Activated naive CD8-positive, alpha-beta T cell treated with anti-CD3 and anti-CD28 coated beads, Interleukin-2, amount 50 U/mL, for 24 hours (primary cell): ENCODE results near the gene PPA1.
A peak's percentile ranks its signal among the peaks of the same experiment; 100 is the strongest.

Experiments
- ATAC-seq: fragments of 150-1000 bp; cut with Tn5 transposase; one replicate; pipeline ENCODE4 v1.10.0; 2021
- DNase-seq: peaks from one replicate; pipeline ENCODE4 v3.0.0; 2021
- H3K27ac Mint-ChIP-seq: one replicate; pipeline ENCODE4 v1.8.0; 2021; ENCODE audit warnings: mild to moderate bottlenecking, mixed read lengths
- H3K27me3 Mint-ChIP-seq: one replicate; pipeline ENCODE4 v1.8.0; 2021; ENCODE audit warnings: mixed read lengths
- H3K36me3 Mint-ChIP-seq: one replicate; pipeline ENCODE4 v1.8.0; 2021; ENCODE audit warnings: low read depth, mixed read lengths
- H3K4me1 Mint-ChIP-seq: one replicate; pipeline ENCODE4 v1.8.0; 2021; ENCODE audit warnings: mixed read lengths
- H3K4me3 Mint-ChIP-seq: one replicate; pipeline ENCODE4 v1.8.0; 2021; ENCODE audit warnings: mild to moderate bottlenecking, moderate library complexity, mixed read lengths
- H3K9me3 Mint-ChIP-seq: one replicate; pipeline ENCODE4 v1.8.0; 2021; ENCODE audit warnings: mixed read lengths

The PPA1 gene

GRCh38 chr10:70233109-70233938, at the start of gene PPA1:
TSS of gene PPA1 (minus strand) at chr10:70233429. CDS start at chr10:70233327, 102 bp downstream.
- Mint-ChIP-seq H3K36me3 (peaks cover 32% of the 10 kb centered on the region), H3K9me3 (no peaks in the 10 kb centered on the region), H3K4me1 (peaks cover 42% of the 10 kb centered on the region), H3K4me3 (peak within 1 kb of the TSS; percentile 93), H3K27ac (peak within 1 kb of the TSS; percentile 95), H3K27me3 (no peaks in the 10 kb centered on the region)
- DNase-seq = peak; percentile 100
- ATAC-seq = peak; percentile 91

- H3K27ac Mint-ChIP-seq = no peak overlapping the region
- no peak overlapping the region for H3K4me3 Mint-ChIP-seq
- no peaks in the 10 kb centered on the region for H3K36me3 Mint-ChIP-seq
- ATAC-seq (no peak), DNase-seq (no peak)
- no peaks in the 10 kb centered on the region for H3K4me1 Mint-ChIP-seq
- H3K9me3 Mint-ChIP-seq = peaks cover 4% of the 10 kb centered on the region
- H3K27me3 Mint-ChIP-seq = peaks cover 42% of the 10 kb centered on the region
Observed at GRCh38 chr10:70281609-70282008, 48.4 kb upstream of the PPA1 start.

DNA sequence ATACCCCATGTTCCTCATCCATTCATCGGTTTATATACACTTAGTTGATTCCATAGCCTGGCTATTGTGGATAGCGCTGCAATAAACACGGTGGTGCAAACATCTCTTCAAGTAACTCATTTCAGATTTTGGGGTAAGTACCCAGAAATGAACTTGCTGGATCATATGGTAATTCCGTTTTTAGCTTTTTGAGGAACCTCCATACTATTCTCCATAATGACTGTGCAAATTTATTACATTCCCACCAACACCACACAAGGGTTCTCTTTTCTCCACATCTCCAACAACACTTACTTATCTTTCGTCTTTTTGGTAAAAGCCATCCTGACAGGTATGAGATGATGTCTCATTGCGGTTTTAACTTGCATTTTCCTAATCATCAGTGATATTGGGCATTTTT, 46.9 kb upstream of the PPA1 start:
- Mint-ChIP-seq H3K27me3 (peaks cover 30% of the 10 kb centered on the region), H3K27ac (no peak overlapping the region)
- ATAC-seq = no peak

DNA sequence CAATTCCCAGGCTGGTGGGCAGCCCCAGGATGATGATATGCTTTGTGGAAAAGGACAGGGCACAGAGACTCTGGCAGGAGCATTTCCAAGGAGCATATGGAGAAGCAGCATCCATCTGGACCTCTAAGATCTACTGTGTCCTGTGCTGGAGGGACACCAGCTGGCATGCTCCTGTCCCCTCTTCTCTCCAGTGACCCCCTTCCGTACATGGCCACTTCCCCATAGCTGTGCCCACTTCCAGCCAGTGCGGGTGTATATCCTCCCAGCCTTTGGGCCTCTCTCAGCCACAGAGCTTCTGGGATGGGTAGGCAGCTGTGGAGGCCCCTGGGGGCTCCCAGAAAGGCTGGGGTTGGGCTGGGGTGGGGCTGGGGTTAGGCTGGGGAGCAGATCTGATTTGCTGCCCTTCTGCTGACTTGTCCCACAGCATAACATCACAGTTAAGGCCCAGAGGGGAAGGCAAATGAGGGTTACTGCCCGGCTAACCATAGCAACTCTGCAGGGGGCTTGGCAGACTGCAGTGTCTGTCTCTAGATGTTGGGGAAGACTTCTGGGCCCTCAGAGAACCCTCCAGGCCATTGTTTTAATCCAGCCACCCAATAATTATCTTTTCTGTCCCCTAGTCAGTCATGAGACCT, 44.3 kb upstream of the PPA1 start:
- no peak for DNase-seq
- Mint-ChIP-seq H3K36me3 (no peaks in the 10 kb centered on the region), H3K4me3 (no peak overlapping the region), H3K9me3 (no peaks in the 10 kb centered on the region), H3K27ac (no peak overlapping the region), H3K27me3 (peaks cover 8% of the 10 kb centered on the region), H3K4me1 (peaks cover 11% of the 10 kb centered on the region)
- no peak for ATAC-seq

More for the DNA sequence above, 46.9 kb upstream of the PPA1 start:
- Mint-ChIP-seq H3K4me3 (no peak overlapping the region), H3K4me1 (no peaks in the 10 kb centered on the region), H3K9me3 (peaks cover 4% of the 10 kb centered on the region), H3K36me3 (no peaks in the 10 kb centered on the region)
- DNase-seq = no peak

- Mint-ChIP-seq H3K27me3 (no peaks in the 10 kb centered on the region), H3K4me1 (peaks cover 20% of the 10 kb centered on the region), H3K4me3 (no peak overlapping the region), H3K36me3 (no peaks in the 10 kb centered on the region), H3K9me3 (no peaks in the 10 kb centered on the region), H3K27ac (no peak overlapping the region)
- DNase-seq (no peak), ATAC-seq (no peak)
Observed at GRCh38 chr10:70274643-70275042, 41.4 kb upstream of the PPA1 start.

DNA sequence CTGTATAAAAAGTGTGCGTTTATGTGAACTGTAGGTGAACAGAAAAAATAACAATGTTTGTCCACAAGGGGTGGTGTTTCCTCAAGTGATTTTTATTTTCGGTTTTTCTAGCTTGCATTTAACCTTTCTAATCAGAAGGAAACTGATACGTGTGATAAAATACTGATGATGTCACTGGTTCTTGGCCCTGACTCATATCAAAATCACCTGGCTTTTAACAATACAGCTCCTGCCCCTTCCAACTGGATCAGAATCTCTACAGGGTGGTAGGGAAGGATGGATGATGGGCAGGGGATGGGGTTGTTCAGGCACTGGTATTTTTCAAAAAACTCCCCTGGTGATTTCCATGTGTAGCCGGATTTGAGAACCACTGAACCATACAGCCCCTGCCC, 39.7 kb upstream of the PPA1 start:
- Mint-ChIP-seq H3K4me3 (no peak overlapping the region), H3K9me3 (no peaks in the 10 kb centered on the region), H3K27me3 (no peaks in the 10 kb centered on the region), H3K4me1 (peaks cover 20% of the 10 kb centered on the region), H3K27ac (peak overlapping the region; percentile 27), H3K36me3 (no peaks in the 10 kb centered on the region)
- DNase-seq (no peak), ATAC-seq (peak; percentile 83)

GRCh38 chr10:70271996-70272924, 39.0 kb upstream of the PPA1 start:
- Mint-ChIP-seq H3K9me3 (no peaks in the 10 kb centered on the region), H3K27me3 (peaks cover under 1% of the 10 kb centered on the region), H3K4me3 (no peak overlapping the region), H3K4me1 (peaks cover 25% of the 10 kb centered on the region), H3K27ac (peak overlapping the region; percentile 27), H3K36me3 (no peaks in the 10 kb centered on the region)
- DNase-seq (no peak), ATAC-seq (peak; percentile 7)

DNA sequence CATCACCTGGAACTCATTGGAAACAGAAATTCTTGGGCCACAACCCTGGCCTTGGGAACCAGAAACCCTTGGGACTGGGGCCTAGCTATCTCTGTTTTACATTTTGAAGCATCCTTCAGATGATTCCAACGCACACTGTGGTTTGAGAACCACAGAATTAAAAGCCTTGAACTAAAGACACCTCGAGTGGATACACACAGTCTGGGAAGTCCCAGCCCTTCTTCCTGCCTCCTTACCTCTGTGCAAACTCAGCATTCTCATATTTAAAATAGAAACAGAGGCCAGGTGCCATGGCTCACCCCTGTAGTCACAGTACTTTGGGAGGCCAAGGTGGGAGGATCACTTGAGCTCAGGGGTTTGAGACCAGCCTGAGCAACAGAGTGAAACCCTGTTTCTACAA, 37.7 kb upstream of the PPA1 start:
- ATAC-seq = no peak
- H3K4me1 Mint-ChIP-seq = peaks cover 29% of the 10 kb centered on the region

GRCh38 chr10:70269741-70270140, 36.5 kb upstream of the PPA1 start:
- Mint-ChIP-seq H3K36me3 (no peaks in the 10 kb centered on the region), H3K4me1 (peaks cover 29% of the 10 kb centered on the region), H3K27me3 (peaks cover 3% of the 10 kb centered on the region), H3K9me3 (no peaks in the 10 kb centered on the region), H3K27ac (no peak overlapping the region), H3K4me3 (no peak overlapping the region)
- no peak for DNase-seq
- no peak for ATAC-seq

More for the DNA sequence above, 37.7 kb upstream of the PPA1 start:
- Mint-ChIP-seq H3K9me3 (no peaks in the 10 kb centered on the region), H3K4me3 (no peak overlapping the region), H3K27ac (no peak overlapping the region), H3K36me3 (no peaks in the 10 kb centered on the region), H3K27me3 (peaks cover 2% of the 10 kb centered on the region)
- DNase-seq = no peak

DNA sequence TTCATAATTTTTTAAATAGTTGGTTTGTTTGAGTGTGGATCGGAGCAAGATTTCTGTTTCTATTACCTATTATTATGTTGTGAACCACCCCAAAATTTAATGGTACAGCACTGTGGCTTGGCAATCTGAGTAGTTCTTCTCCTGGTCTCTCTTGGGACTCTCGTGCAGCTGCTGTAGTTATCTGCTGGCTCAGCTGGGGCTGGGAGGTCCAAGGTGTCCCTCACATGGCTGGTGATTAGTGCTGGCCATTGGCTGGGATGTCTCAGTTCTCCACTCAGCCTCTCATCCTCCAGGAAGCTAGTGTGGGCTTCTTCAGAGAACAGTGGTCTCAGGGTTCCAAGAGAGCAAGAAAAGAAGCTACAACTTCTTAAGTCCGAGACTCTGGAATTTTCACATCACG, 35.1 kb upstream of the PPA1 start:
- Mint-ChIP-seq H3K9me3 (no peaks in the 10 kb centered on the region), H3K27me3 (peaks cover 7% of the 10 kb centered on the region), H3K4me1 (peaks cover 26% of the 10 kb centered on the region), H3K36me3 (no peaks in the 10 kb centered on the region), H3K4me3 (no peak overlapping the region), H3K27ac (no peak overlapping the region)
- DNase-seq (no peak), ATAC-seq (no peak)

- Mint-ChIP-seq H3K4me3 (no peak overlapping the region), H3K27ac (no peak overlapping the region), H3K9me3 (no peaks in the 10 kb centered on the region), H3K36me3 (no peaks in the 10 kb centered on the region), H3K27me3 (peaks cover 11% of the 10 kb centered on the region), H3K4me1 (peaks cover 17% of the 10 kb centered on the region)
- DNase-seq = peak; percentile 33
- peak; percentile 69 for ATAC-seq
Observed at GRCh38 chr10:70267161-70267933, 34.1 kb upstream of the PPA1 start.

GRCh38 chr10:70266701-70267100, 33.5 kb upstream of the PPA1 start:
- Mint-ChIP-seq H3K9me3 (peaks cover 1% of the 10 kb centered on the region), H3K4me1 (peaks cover 12% of the 10 kb centered on the region), H3K27ac (no peak overlapping the region), H3K27me3 (peaks cover 11% of the 10 kb centered on the region), H3K4me3 (no peak overlapping the region), H3K36me3 (no peaks in the 10 kb centered on the region)
- ATAC-seq = no peak
- no peak for DNase-seq

GRCh38 chr10:70266056-70266455, 32.8 kb upstream of the PPA1 start:
- Mint-ChIP-seq H3K36me3 (peaks cover 4% of the 10 kb centered on the region), H3K9me3 (peaks cover 8% of the 10 kb centered on the region), H3K27me3 (peaks cover 11% of the 10 kb centered on the region), H3K27ac (no peak overlapping the region), H3K4me1 (peaks cover 10% of the 10 kb centered on the region), H3K4me3 (no peak overlapping the region)
- ATAC-seq = no peak
- DNase-seq = no peak
